GM21576 (cell line): ENCODE data around the gene DYNC1I2.

ENCODE experiments used
- ATAC-seq: cut with Tn5 transposase; IDR thresholded peaks from one replicate; pipeline ENCODE4 v1.9.1; 2021; ENCODE audit warnings: mild to moderate bottlenecking, moderate library complexity; ENCODE audit not compliant: unreplicated experiment

The DYNC1I2 gene

GRCh38 chr2:171687287-171688128 is at the start of gene DYNC1I2:
Gene DYNC1I2, plus strand, starts transcription at chr2:171687469. Its CDS starts 2,687 bp downstream, at chr2:171690156.
- ATAC-seq = peak; percentile 76

GRCh38 chr2:171651667-171652415 is 35.4 kb upstream of the DYNC1I2 start:
- no peak for ATAC-seq

GRCh38 chr2:171652416-171652785 is 34.9 kb upstream of the DYNC1I2 start:
- peak; percentile 62 for ATAC-seq

- ATAC-seq = peak; percentile 74
Observed at GRCh38 chr2:171655586-171655985, 31.7 kb upstream of the DYNC1I2 start.

- no peak for ATAC-seq
Observed at GRCh38 chr2:171667041-171667440, 20.2 kb upstream of the DYNC1I2 start.

- no peak for ATAC-seq
Observed at GRCh38 chr2:171668183-171668582, 19.1 kb upstream of the DYNC1I2 start.

- no peak for ATAC-seq
Observed at GRCh38 chr2:171669121-171669520, 18.1 kb upstream of the DYNC1I2 start.

- ATAC-seq = no peak
Observed at GRCh38 chr2:171670655-171671054, 16.6 kb upstream of the DYNC1I2 start.

GRCh38 chr2:171671867-171672266 is 15.4 kb upstream of the DYNC1I2 start:
- ATAC-seq = no peak

- no peak for ATAC-seq
Observed at GRCh38 chr2:171673905-171674304, 13.4 kb upstream of the DYNC1I2 start.

GRCh38 chr2:171675810-171676345 is 11.4 kb upstream of the DYNC1I2 start:
- no peak for ATAC-seq

GRCh38 chr2:171678619-171679018 is 8.7 kb upstream of the DYNC1I2 start:
- no peak for ATAC-seq

GRCh38 chr2:171688129-171688465 is 828 bp downstream of the DYNC1I2 start:
- peak; percentile 16 for ATAC-seq

GRCh38 chr2:171692331-171692730 is 5.1 kb downstream of the DYNC1I2 start:
- ATAC-seq = no peak

- ATAC-seq = no peak
Observed at GRCh38 chr2:171702781-171703556, 15.7 kb downstream of the DYNC1I2 start.

- no peak for ATAC-seq
Observed at GRCh38 chr2:171703574-171704347, 16.5 kb downstream of the DYNC1I2 start.

- no peak for ATAC-seq
Observed at GRCh38 chr2:171706152-171706803, 19.0 kb downstream of the DYNC1I2 start.

- ATAC-seq = no peak
Observed at GRCh38 chr2:171707752-171708151, 20.5 kb downstream of the DYNC1I2 start.

GRCh38 chr2:171709011-171709685 is 21.9 kb downstream of the DYNC1I2 start:
- no peak for ATAC-seq
